ENCODE results near the gene LTK. TPM values are rescaled to one million over a fixed set of nuclear protein-coding genes. Genes with fewer than 3 reads are reported as not detected.

The LTK gene
- total RNA-seq, 1 experiment from 2014 or later, result 0.07 TPM

- no peaks in the 10 kb centered on the region for H3F3A ChIP-seq (ENCODE audit: low read length, unreplicated experiment)
- no peaks in the 10 kb centered on the region for H3K9me3 ChIP-seq (ENCODE audit: low read length)
- no peak overlapping the region for H3K27ac ChIP-seq (ENCODE audit: low read length)
- H3K36me3 ChIP-seq (ENCODE audit: low read depth, low read length), result peaks cover 14% of the 10 kb centered on the region; the same call in 1 of the 2 replicates
- CTCF ChIA-PET, result no interaction called here
- intact Hi-C loops (cut with micrococcal nuclease), result no loop called here
- H4K20me1 ChIP-seq (ENCODE audit: low read length), result no peaks in the 10 kb centered on the region
- no peak overlapping the region for H3K9ac ChIP-seq (ENCODE audit: low read length)
- POLR2A ChIA-PET (ENCODE audit: unreplicated experiment), result no interaction called here
- DNase-seq, result no peak
- BruUV-seq (replicated peaks), result no TSS peak
- no peaks in the 10 kb centered on the region for H3K4me1 ChIP-seq (ENCODE audit: insufficient read depth, low read length)
- no peak overlapping the region for H2AFZ ChIP-seq (ENCODE audit: low read length)
- no peak overlapping the region for H3K4me2 ChIP-seq (ENCODE audit: low read length)
- no peaks in the 10 kb centered on the region for H3K79me2 ChIP-seq (ENCODE audit: low read length)
- H3K4me3 ChIP-seq (ENCODE audit: low read length), result no peak overlapping the region
- H3K27me3 ChIP-seq (ENCODE audit: low read length), result no peaks in the 10 kb centered on the region
- no peak for ATAC-seq
- H3K9me2 ChIP-seq (replicated peaks; ENCODE audit: low read length), result no peaks in the 10 kb centered on the region
- TF ChIP-seq EZH2 (IDR thresholded peaks at IDR 0.05; ENCODE audit: low read length, unreplicated experiment), result no peak
- TF ChIP-seq EZH2phosphoT487 (IDR thresholded peaks at IDR 0.05; ENCODE audit: borderline replicate concordance, low read length), result no peak
- no peak for TF ChIP-seq CTCF (conservative IDR thresholded peaks at IDR 0.05; ENCODE audit: low read depth, low read length)
Measured at GRCh38 chr15:41535544-41535943, 21.9 kb upstream of the LTK start.

- TF ChIP-seq EZH2 (IDR thresholded peaks at IDR 0.05; ENCODE audit: low read length, unreplicated experiment) (no peak), EZH2phosphoT487 (IDR thresholded peaks at IDR 0.05; ENCODE audit: borderline replicate concordance, low read length) (no peak)
- H2AFZ ChIP-seq (ENCODE audit: low read length), result no peak overlapping the region
- no peak overlapping the region for H3K9ac ChIP-seq (ENCODE audit: low read length)
- H3K27me3 ChIP-seq (ENCODE audit: low read length), result no peaks in the 10 kb centered on the region
- H3K36me3 ChIP-seq (ENCODE audit: low read depth, low read length), result peaks cover 25% of the 10 kb centered on the region
- H3K4me2 ChIP-seq (ENCODE audit: low read length), result no peak overlapping the region
- POLR2A ChIA-PET (ENCODE audit: unreplicated experiment), result no interaction called here
- no peaks in the 10 kb centered on the region for H3K9me2 ChIP-seq (replicated peaks; ENCODE audit: low read length)
- DNase-seq (no peak), ATAC-seq (no peak)
- H3K27ac ChIP-seq (ENCODE audit: low read length), result no peak overlapping the region
- intact Hi-C loops (cut with micrococcal nuclease), result no loop called here
- no peak overlapping the region for H3K4me3 ChIP-seq (ENCODE audit: low read length)
- CTCF ChIA-PET, result no interaction called here
- no TSS peak for BruUV-seq (replicated peaks)
- no peaks in the 10 kb centered on the region for H4K20me1 ChIP-seq (ENCODE audit: low read length)
- H3K4me1 ChIP-seq (ENCODE audit: insufficient read depth, low read length), result no peaks in the 10 kb centered on the region
- no peaks in the 10 kb centered on the region for H3F3A ChIP-seq (ENCODE audit: low read length, unreplicated experiment)
- no peaks in the 10 kb centered on the region for H3K79me2 ChIP-seq (ENCODE audit: low read length)
- no peaks in the 10 kb centered on the region for H3K9me3 ChIP-seq (ENCODE audit: low read length)
Measured at GRCh38 chr15:41530363-41530956, 16.8 kb upstream of the LTK start.

- Histone ChIP-seq H3F3A (ENCODE audit: low read length, unreplicated experiment) (no peaks in the 10 kb centered on the region), H3K27ac (ENCODE audit: low read length) (no peak overlapping the region), H3K4me1 (ENCODE audit: insufficient read depth, low read length) (no peaks in the 10 kb centered on the region), H3K4me3 (ENCODE audit: low read length) (no peak overlapping the region), H3K9me2 (replicated peaks; ENCODE audit: low read length) (no peaks in the 10 kb centered on the region), H3K9me3 (ENCODE audit: low read length) (no peaks in the 10 kb centered on the region), H2AFZ (ENCODE audit: low read length) (no peak overlapping the region), H3K79me2 (ENCODE audit: low read length) (no peaks in the 10 kb centered on the region), H3K36me3 (ENCODE audit: low read depth, low read length) (peaks cover 9% of the 10 kb centered on the region; the same call in 1 of the 2 replicates), H3K27me3 (ENCODE audit: low read length) (no peaks in the 10 kb centered on the region), H3K4me2 (ENCODE audit: low read length) (no peak overlapping the region), H3K9ac (ENCODE audit: low read length) (no peak overlapping the region), H4K20me1 (ENCODE audit: low read length) (no peaks in the 10 kb centered on the region)
- ChIA-PET POLR2A (ENCODE audit: unreplicated experiment) (no interaction called here), CTCF (no interaction called here)
- peak; percentile 51; the same call in 1 of the 2 replicates for ATAC-seq
- intact Hi-C loops (cut with micrococcal nuclease), result no loop called here
- BruUV-seq (replicated peaks), result no TSS peak
- no peak for DNase-seq
- TF ChIP-seq EZH2phosphoT487 (IDR thresholded peaks at IDR 0.05; ENCODE audit: borderline replicate concordance, low read length) (no peak), CTCF (conservative IDR thresholded peaks at IDR 0.05; ENCODE audit: low read depth, low read length) (no peak), EZH2 (IDR thresholded peaks at IDR 0.05; ENCODE audit: low read length, unreplicated experiment) (no peak)
Measured at GRCh38 chr15:41523097-41523496, 9.5 kb upstream of the LTK start.

Measured in PC-3 (cell line).